WTC11 (cell line): ENCODE results near the gene TIE1. TPM values are rescaled to one million over a fixed set of nuclear protein-coding genes. Genes with fewer than 3 reads are reported as not detected.

ENCODE experiments used
- ATAC-seq: fragments of 200-7000 bp; cut with Tn5 transposase; 2 replicates; pipeline ENCODE4 v1.10.0; 2021; ENCODE audit warnings: mild to moderate bottlenecking, moderate library complexity
- CTCF ChIA-PET: fragments of 300-600 bp; sonication (Branson Sonifier 250); formaldehyde crosslinking; loops from one replicate; lab custom pipeline; 2021; ENCODE audit warnings: antibody characterized with exemption; lab: Charles Lee
- POLR2A ChIA-PET: fragments of 350-600 bp; sonication (Branson Sonifier 250); formaldehyde crosslinking; loops from one replicate; lab custom pipeline; 2021; ENCODE audit warnings: antibody characterized with exemption; lab: Charles Lee
- DNase-seq: peaks from one replicate; pipeline ENCODE4 v3.0.0; 2021; ENCODE audit warnings: low spot score
- H3K27ac Mint-ChIP-seq: 2 replicates; pipeline ENCODE4 v1.8.0; 2021; ENCODE audit warnings: mixed read lengths
- H3K27me3 Mint-ChIP-seq: 2 replicates; pipeline ENCODE4 v1.8.0; 2021; ENCODE audit warnings: low read depth, mild to moderate bottlenecking, moderate library complexity, mixed read lengths
- H3K36me3 Mint-ChIP-seq: 2 replicates; pipeline ENCODE4 v1.8.0; 2021; ENCODE audit warnings: mixed read lengths
- H3K4me1 Mint-ChIP-seq: 2 replicates; pipeline ENCODE4 v1.8.0; 2022; ENCODE audit warnings: mixed read lengths
- H3K4me3 Mint-ChIP-seq: 2 replicates; pipeline ENCODE4 v1.8.0; 2021; ENCODE audit warnings: mild to moderate bottlenecking, moderate library complexity, mixed read lengths
- H3K9me3 Mint-ChIP-seq: 2 replicates; pipeline ENCODE4 v1.8.0; 2021; ENCODE audit warnings: mixed read lengths
- ATF1 ChIP-seq: sonication (generic); formaldehyde crosslinking; IDR thresholded peaks from 2 replicates; pipeline ENCODE4 v1.8.1; 2023; ENCODE audit warnings: mild to moderate bottlenecking, moderate library complexity, missing genetic modification reagents
- ATF6 ChIP-seq: sonication (generic); formaldehyde crosslinking; IDR thresholded peaks from 2 replicates; pipeline ENCODE4 v1.8.1; 2023; ENCODE audit warnings: mild to moderate bottlenecking, missing genetic modification reagents
- CBFB ChIP-seq: sonication (generic); formaldehyde crosslinking; IDR thresholded peaks from 2 replicates; pipeline ENCODE4 v1.8.1; 2022; ENCODE audit warnings: mild to moderate bottlenecking, low read depth, missing genetic modification reagents
- CREM ChIP-seq: sonication (generic); formaldehyde crosslinking; IDR thresholded peaks from 2 replicates; pipeline ENCODE4 v1.8.1; 2022; ENCODE audit warnings: mild to moderate bottlenecking, missing genetic modification reagents, moderate library complexity
- CTCF ChIP-seq: fragments of 200-600 bp; IDR thresholded peaks from 2 replicates; pipeline ENCODE4 v1.8.0; 2022; ENCODE audit warnings: antibody characterized with exemption
- ELF4 ChIP-seq: sonication (generic); formaldehyde crosslinking; IDR thresholded peaks from 2 replicates; pipeline ENCODE4 v1.8.1; 2022; ENCODE audit warnings: low read depth, mild to moderate bottlenecking, moderate library complexity, missing genetic modification reagents
- ETV6 ChIP-seq: sonication (generic); formaldehyde crosslinking; IDR thresholded peaks from 2 replicates; pipeline ENCODE4 v1.8.1; 2022; ENCODE audit warnings: mild to moderate bottlenecking, missing genetic modification reagents
- FOXK1 ChIP-seq: sonication (generic); formaldehyde crosslinking; IDR thresholded peaks from 2 replicates; pipeline ENCODE4 v1.8.0; 2022; ENCODE audit warnings: mild to moderate bottlenecking, moderate library complexity, missing genetic modification reagents
- GTF2I ChIP-seq: fragments of 250-450 bp; sonication (Bioruptor Pico); conservative IDR thresholded peaks from 2 replicates; pipeline ENCODE4 v1.4.0; 2021; ENCODE audit warnings: mild to moderate bottlenecking
- IRF1 ChIP-seq: sonication (generic); formaldehyde crosslinking; IDR thresholded peaks from 2 replicates; pipeline ENCODE4 v1.8.0; 2023; ENCODE audit warnings: missing genetic modification reagents
- IRF2 ChIP-seq: sonication (generic); formaldehyde crosslinking; IDR thresholded peaks from 2 replicates; pipeline ENCODE4 v1.8.0; 2022; ENCODE audit warnings: low read depth, missing genetic modification reagents, borderline replicate concordance
- JAZF1 ChIP-seq: fragments of 250-450 bp; sonication (Bioruptor Pico); IDR thresholded peaks from 2 replicates; pipeline ENCODE4 v1.9.0; 2021; ENCODE audit warnings: moderate library complexity, mild to moderate bottlenecking, inconsistent platforms
- NFATC4 ChIP-seq: fragments of 250-450 bp; sonication (Bioruptor Pico); IDR thresholded peaks from 2 replicates; pipeline ENCODE4 v1.9.0; 2021; ENCODE audit warnings: mild to moderate bottlenecking
- NR2C2 ChIP-seq: sonication (generic); formaldehyde crosslinking; IDR thresholded peaks from 2 replicates; pipeline ENCODE4 v1.8.0; 2022; ENCODE audit warnings: mild to moderate bottlenecking, missing genetic modification reagents
- PRDM15 ChIP-seq: sonication (generic); formaldehyde crosslinking; IDR thresholded peaks from 2 replicates; pipeline ENCODE4 v1.8.0; 2022; ENCODE audit warnings: missing genetic modification reagents
- ZNF317 ChIP-seq: sonication (generic); formaldehyde crosslinking; IDR thresholded peaks from 2 replicates; pipeline ENCODE4 v1.8.1; 2023; ENCODE audit warnings: low read depth, mild to moderate bottlenecking, moderate library complexity, missing genetic modification reagents, borderline replicate concordance
- ZNF396 ChIP-seq: fragments of 250-450 bp; sonication (Bioruptor Pico); IDR thresholded peaks from 2 replicates; pipeline ENCODE4 v1.8.0; 2021; ENCODE audit warnings: mild to moderate bottlenecking, moderate library complexity, borderline replicate concordance
- ZNF423 ChIP-seq: fragments of 250-450 bp; sonication (Bioruptor Pico); IDR thresholded peaks from 2 replicates; pipeline ENCODE4 v2.1.2; 2022; ENCODE audit warnings: mild to moderate bottlenecking, moderate library complexity
- ZNF425 ChIP-seq: fragments of 250-450 bp; sonication (Bioruptor Pico); conservative IDR thresholded peaks from 2 replicates; pipeline ENCODE4 v1.9.0; 2021; ENCODE audit warnings: mild to moderate bottlenecking
- total RNA-seq: library from RNA; stranded (reverse); gene quantifications from 3 replicates; pipeline ENCODE4 v1.2.3, GENCODE V29; 2021

The TIE1 gene
- total RNA-seq, 1 experiment from 2014 or later: 2.5 TPM

- H3K4me1 Mint-ChIP-seq: peaks cover 10% of the 10 kb centered on the region
- CTCF ChIA-PET: no interaction called here
- no peaks in the 10 kb centered on the region for H3K36me3 Mint-ChIP-seq
- POLR2A ChIA-PET: no interaction called here
- no peaks in the 10 kb centered on the region for H3K27me3 Mint-ChIP-seq
- H3K27ac Mint-ChIP-seq: no peak overlapping the region
- no peak for ATAC-seq
- no peak for DNase-seq
- H3K9me3 Mint-ChIP-seq: peaks cover 1% of the 10 kb centered on the region
- TF ChIP-seq ZNF423 (CRISPR knock-in tag) (no peak), PRDM15 (CRISPR knock-in tag) (no peak), FOXK1 (no peak), IRF1 (no peak), ETV6 (CRISPR knock-in tag) (no peak), ATF6 (CRISPR knock-in tag) (no peak), ZNF317 (CRISPR knock-in tag) (no peak), JAZF1 (CRISPR knock-in tag) (no peak), ZNF425 (CRISPR knock-in tag) (no peak), CBFB (CRISPR knock-in tag) (no peak), NFATC4 (CRISPR knock-in tag) (no peak), ZNF396 (CRISPR knock-in tag) (no peak), CREM (CRISPR knock-in tag) (no peak), CTCF (no peak), GTF2I (no peak), IRF2 (CRISPR knock-in tag) (no peak), ATF1 (CRISPR knock-in tag) (no peak), NR2C2 (CRISPR knock-in tag) (no peak), ELF4 (no peak)
- no peak overlapping the region for H3K4me3 Mint-ChIP-seq
These were observed 19.0 kb downstream of the TIE1 start for GRCh38 chr1:43319766-43320165.
